ENCODE measurements around the gene PLLP.

The PLLP gene

DNA sequence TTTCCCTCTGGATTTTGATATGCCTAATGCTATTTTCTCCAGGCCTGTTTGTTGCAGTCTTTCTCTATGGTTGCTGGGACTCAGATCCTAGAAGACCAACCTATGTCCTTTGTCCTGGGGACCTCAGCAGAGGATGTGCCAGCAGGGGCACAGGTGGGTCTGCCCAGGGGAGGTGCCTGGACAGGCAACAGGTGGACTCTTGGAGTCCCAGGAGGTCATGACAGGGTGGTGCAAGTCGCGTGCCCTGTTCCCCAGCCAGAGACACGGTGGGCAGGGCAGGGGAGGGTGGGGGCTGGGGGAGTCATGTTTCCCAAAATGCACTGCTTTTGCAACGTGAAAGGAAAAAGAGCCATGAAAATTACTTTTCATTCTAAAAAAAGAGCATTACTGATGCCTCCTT lies 26.3 kb upstream of the PLLP start:
- Histone ChIP-seq H4K20me1 (ENCODE audit: insufficient read depth) (no peaks in the 10 kb centered on the region), H3K27me3 (ENCODE audit: insufficient read depth, low read depth) (no peaks in the 10 kb centered on the region), H2AFZ (ENCODE audit: low read depth) (no peak overlapping the region), H3K4me1 (ENCODE audit: low read depth, poor library complexity, severe bottlenecking) (peaks cover 8% of the 10 kb centered on the region), H3K79me2 (ENCODE audit: insufficient read depth, low read depth) (no peaks in the 10 kb centered on the region), H3K9ac (no peak overlapping the region), H3K27ac (no peak overlapping the region), H3K4me3 (IDR thresholded peaks at IDR 0.05; ENCODE audit: insufficient read depth, low read depth, low read length) (no peak overlapping the region), H3K36me3 (ENCODE audit: insufficient read depth) (no peaks in the 10 kb centered on the region), H3K4me2 (no peak overlapping the region)
- TF ChIP-seq, protein P1, sequence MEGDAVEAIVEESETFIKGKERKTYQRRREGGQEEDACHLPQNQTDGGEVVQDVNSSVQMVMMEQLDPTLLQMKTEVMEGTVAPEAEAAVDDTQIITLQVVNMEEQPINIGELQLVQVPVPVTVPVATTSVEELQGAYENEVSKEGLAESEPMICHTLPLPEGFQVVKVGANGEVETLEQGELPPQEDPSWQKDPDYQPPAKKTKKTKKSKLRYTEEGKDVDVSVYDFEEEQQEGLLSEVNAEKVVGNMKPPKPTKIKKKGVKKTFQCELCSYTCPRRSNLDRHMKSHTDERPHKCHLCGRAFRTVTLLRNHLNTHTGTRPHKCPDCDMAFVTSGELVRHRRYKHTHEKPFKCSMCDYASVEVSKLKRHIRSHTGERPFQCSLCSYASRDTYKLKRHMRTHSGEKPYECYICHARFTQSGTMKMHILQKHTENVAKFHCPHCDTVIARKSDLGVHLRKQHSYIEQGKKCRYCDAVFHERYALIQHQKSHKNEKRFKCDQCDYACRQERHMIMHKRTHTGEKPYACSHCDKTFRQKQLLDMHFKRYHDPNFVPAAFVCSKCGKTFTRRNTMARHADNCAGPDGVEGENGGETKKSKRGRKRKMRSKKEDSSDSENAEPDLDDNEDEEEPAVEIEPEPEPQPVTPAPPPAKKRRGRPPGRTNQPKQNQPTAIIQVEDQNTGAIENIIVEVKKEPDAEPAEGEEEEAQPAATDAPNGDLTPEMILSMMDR (conservative IDR thresholded peaks at IDR 0.05; ENCODE audit: low read depth, low read length): no peak

DNA sequence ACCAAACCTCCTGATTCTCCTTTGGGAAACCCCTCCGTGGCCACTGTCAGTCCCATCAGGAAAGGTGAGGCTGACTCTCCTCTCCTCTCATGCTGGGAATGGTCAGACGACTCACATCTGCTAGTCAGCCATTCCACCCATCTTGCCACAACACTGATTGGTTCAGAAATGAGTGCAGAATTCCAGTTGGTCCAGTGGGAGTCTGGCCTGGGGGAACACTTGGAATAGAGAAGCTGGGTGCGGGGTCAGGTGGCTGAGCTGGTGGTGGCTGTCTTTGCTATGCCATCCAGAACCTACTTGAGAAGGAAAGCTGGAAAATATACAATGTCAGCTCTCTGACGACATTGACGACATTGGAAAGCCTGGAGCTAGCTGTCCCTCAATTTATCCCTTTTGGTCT lies 23.6 kb upstream of the PLLP start:
- TF ChIP-seq, protein P1 (conservative IDR thresholded peaks at IDR 0.05; ENCODE audit: low read depth, low read length): no peak
- no peaks in the 10 kb centered on the region for H4K20me1 ChIP-seq (ENCODE audit: insufficient read depth)
- peaks cover 9% of the 10 kb centered on the region for H3K4me1 ChIP-seq (ENCODE audit: low read depth, poor library complexity, severe bottlenecking)
- no peak overlapping the region for H3K4me2 ChIP-seq
- no peaks in the 10 kb centered on the region for H3K27me3 ChIP-seq (ENCODE audit: insufficient read depth, low read depth)
- H2AFZ ChIP-seq (ENCODE audit: low read depth): no peak overlapping the region
- H3K27ac ChIP-seq: no peak overlapping the region
- H3K4me3 ChIP-seq (IDR thresholded peaks at IDR 0.05; ENCODE audit: insufficient read depth, low read depth, low read length): no peak overlapping the region
- no peaks in the 10 kb centered on the region for H3K36me3 ChIP-seq (ENCODE audit: insufficient read depth)
- H3K79me2 ChIP-seq (ENCODE audit: insufficient read depth, low read depth): no peaks in the 10 kb centered on the region
- no peak overlapping the region for H3K9ac ChIP-seq

DNA sequence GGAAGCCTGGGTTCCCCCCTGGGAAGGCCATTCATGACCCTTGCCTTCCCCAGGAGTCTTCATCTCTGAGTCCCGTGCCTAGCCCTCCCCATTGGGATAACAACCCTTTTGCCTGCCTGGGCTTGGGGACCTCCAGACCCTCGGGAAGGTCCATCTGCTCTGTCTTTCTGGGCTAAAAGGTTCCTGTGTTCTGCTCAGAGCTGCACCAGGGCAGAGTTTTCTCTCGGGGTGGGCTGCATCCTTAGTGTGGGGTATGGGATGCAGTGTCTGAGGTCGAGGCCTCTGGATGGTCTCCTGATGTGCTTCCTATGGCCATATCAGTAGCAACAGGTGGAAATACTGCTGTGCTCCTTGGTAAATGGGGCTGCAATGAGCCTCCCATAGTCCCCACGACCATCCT lies 22.9 kb upstream of the PLLP start:
- Histone ChIP-seq H3K9ac (no peak overlapping the region), H3K4me1 (ENCODE audit: low read depth, poor library complexity, severe bottlenecking) (peaks cover 9% of the 10 kb centered on the region), H3K4me2 (no peak overlapping the region), H3K27ac (no peak overlapping the region), H2AFZ (ENCODE audit: low read depth) (no peak overlapping the region), H3K36me3 (ENCODE audit: insufficient read depth) (no peaks in the 10 kb centered on the region), H3K79me2 (ENCODE audit: insufficient read depth, low read depth) (no peaks in the 10 kb centered on the region), H3K4me3 (IDR thresholded peaks at IDR 0.05; ENCODE audit: insufficient read depth, low read depth, low read length) (no peak overlapping the region), H3K27me3 (ENCODE audit: insufficient read depth, low read depth) (no peaks in the 10 kb centered on the region), H4K20me1 (ENCODE audit: insufficient read depth) (no peaks in the 10 kb centered on the region)
- TF ChIP-seq, protein P1 (conservative IDR thresholded peaks at IDR 0.05; ENCODE audit: low read depth, low read length): no peak

DNA sequence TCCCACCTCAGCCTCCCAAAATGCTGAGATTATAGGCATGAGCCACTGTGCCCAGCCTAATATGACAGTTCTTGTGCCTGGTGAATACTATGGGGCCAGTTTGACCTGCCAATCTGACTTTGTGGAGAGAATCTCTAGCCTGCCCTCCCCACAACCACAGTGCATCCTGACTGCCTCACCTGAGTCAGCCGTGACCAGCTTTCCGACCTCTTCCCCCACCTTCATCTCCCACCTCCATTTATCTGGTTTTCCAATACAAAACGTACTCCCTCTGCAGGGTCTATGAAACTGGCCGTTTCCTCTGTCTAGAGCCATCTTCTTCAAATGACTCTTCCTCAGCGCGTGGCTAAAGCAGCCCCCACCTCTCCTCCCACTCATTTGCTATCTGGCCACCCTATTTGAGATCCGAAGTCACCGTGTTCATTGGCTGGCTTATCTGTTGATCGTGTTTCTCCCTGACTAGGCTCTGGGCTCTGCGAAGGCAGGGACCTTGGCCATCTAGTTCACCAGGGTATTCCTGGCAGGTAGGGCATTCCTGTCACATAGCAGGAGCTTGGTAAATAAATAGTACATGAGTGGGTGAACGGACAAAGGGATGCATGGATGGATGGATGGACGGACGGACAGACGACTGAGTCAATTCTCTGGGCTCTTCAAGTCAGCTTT lies 22.3 kb upstream of the PLLP start:
- no peaks in the 10 kb centered on the region for H3K36me3 ChIP-seq (ENCODE audit: insufficient read depth)
- H4K20me1 ChIP-seq (ENCODE audit: insufficient read depth): no peaks in the 10 kb centered on the region
- TF ChIP-seq, protein P1 (conservative IDR thresholded peaks at IDR 0.05; ENCODE audit: low read depth, low read length): no peak
- H3K4me2 ChIP-seq: no peak overlapping the region
- H3K79me2 ChIP-seq (ENCODE audit: insufficient read depth, low read depth): no peaks in the 10 kb centered on the region
- H3K9ac ChIP-seq: no peak overlapping the region
- no peak overlapping the region for H3K4me3 ChIP-seq (IDR thresholded peaks at IDR 0.05; ENCODE audit: insufficient read depth, low read depth, low read length)
- no peaks in the 10 kb centered on the region for H3K27me3 ChIP-seq (ENCODE audit: insufficient read depth, low read depth)
- H3K27ac ChIP-seq: no peak overlapping the region
- H2AFZ ChIP-seq (ENCODE audit: low read depth): no peak overlapping the region
- H3K4me1 ChIP-seq (ENCODE audit: low read depth, poor library complexity, severe bottlenecking): peaks cover 9% of the 10 kb centered on the region

All from KMS-11 (cell line).